ENCODE measurements around the gene PAIP2.
"Not testable (repeated sequence)": the region's sequence is repeated elsewhere in the genome, so short reads cannot be mapped to it uniquely, and the experiment has no call there.

The PAIP2 gene

GRCh38 chr5:139378941-139379361 is 37.3 kb downstream of the PAIP2 start:
- no peak for DNase-seq (ENCODE audit: low read depth)

GRCh38 chr5:139379626-139380449 is 38.2 kb downstream of the PAIP2 start:
- no peak for DNase-seq (ENCODE audit: low read depth)

GRCh38 chr5:139381837-139382761 is 40.4 kb downstream of the PAIP2 start:
- no peak for DNase-seq (ENCODE audit: low read depth)

- DNase-seq (ENCODE audit: low read depth), result no peak
Observed at GRCh38 chr5:139382807-139383206, 41.2 kb downstream of the PAIP2 start.

- DNase-seq (ENCODE audit: low read depth), result peak; percentile 39
Observed at GRCh38 chr5:139383275-139383992, 41.8 kb downstream of the PAIP2 start, which contains the start of gene SLC23A1. SLC23A1 (minus strand) TSS chr5:139383297; CDS start chr5:139383253, 44 bp downstream.

GRCh38 chr5:139383993-139384590 is 42.4 kb downstream of the PAIP2 start:
- DNase-seq (ENCODE audit: low read depth), result no peak

GRCh38 chr5:139384591-139385051 is 43.0 kb downstream of the PAIP2 start:
- no peak for DNase-seq (ENCODE audit: low read depth)

GRCh38 chr5:139385061-139386049 is 43.7 kb downstream of the PAIP2 start:
- DNase-seq (ENCODE audit: low read depth), result no peak

- DNase-seq (ENCODE audit: low read depth), result no peak
Observed at GRCh38 chr5:139386050-139386438, 44.4 kb downstream of the PAIP2 start.

GRCh38 chr5:139386956-139387355 is 45.3 kb downstream of the PAIP2 start:
- DNase-seq (ENCODE audit: low read depth), result not testable (repeated sequence)

GRCh38 chr5:139387611-139388197 is 46.0 kb downstream of the PAIP2 start:
- no peak for DNase-seq (ENCODE audit: low read depth)

GRCh38 chr5:139388198-139388821 is 46.7 kb downstream of the PAIP2 start:
- no peak for DNase-seq (ENCODE audit: low read depth)

- DNase-seq (ENCODE audit: low read depth), result no peak
Observed at GRCh38 chr5:139389701-139390638, 48.3 kb downstream of the PAIP2 start, which contains the start of gene MZB1. MZB1 (minus strand) TSS chr5:139389913; CDS start chr5:139389856, 57 bp downstream.

- no peak for DNase-seq (ENCODE audit: low read depth)
Observed at GRCh38 chr5:139390639-139391569, 49.2 kb downstream of the PAIP2 start.

GRCh38 chr5:139391570-139392323 is 50.1 kb downstream of the PAIP2 start:
- no peak for DNase-seq (ENCODE audit: low read depth)

- no peak for DNase-seq (ENCODE audit: low read depth)
Observed at GRCh38 chr5:139392324-139392677, 50.6 kb downstream of the PAIP2 start.
